GM23338 (cell line): ENCODE data around the gene AGXT. TPM values are rescaled to one million over a fixed set of nuclear protein-coding genes. Genes with fewer than 3 reads are reported as not detected.

Source experiments
- ATAC-seq: fragments of 200-7000 bp; cut with Tn5 transposase; 3 replicates; pipeline ENCODE4 v1.9.1; 2020
- DNase-seq: peaks from one replicate; pipeline ENCODE4 v3.0.0-alpha.2; 2015; ENCODE audit warnings: low spot score
- H2AFZ ChIP-seq: fragments of 200-600 bp; sonication (generic); 2 replicates; pipeline ENCODE4 v1.8.0; 2016; ENCODE audit warnings: antibody characterized with exemption, mild to moderate bottlenecking, moderate library complexity
- H3F3A ChIP-seq: fragments of 200-600 bp; sonication (generic); replicated peaks from 2 replicates; pipeline ENCODE4 v1.8.0; 2017; ENCODE audit warnings: antibody characterized with exemption, mixed run types, low read depth
- H3K27ac ChIP-seq: fragments of 200-600 bp; sonication (generic); 2 replicates; pipeline ENCODE4 v1.6.1; 2016; ENCODE audit warnings: low read depth
- H3K27me3 ChIP-seq: fragments of 200-600 bp; sonication (generic); 2 replicates; pipeline ENCODE4 v1.8.0; 2016; ENCODE audit warnings: mild to moderate bottlenecking, mixed run types, moderate library complexity; ENCODE audit not compliant: insufficient read depth
- H3K36me3 ChIP-seq: fragments of 200-600 bp; sonication (generic); 2 replicates; pipeline ENCODE4 v1.8.0; 2016; ENCODE audit warnings: mild to moderate bottlenecking; ENCODE audit not compliant: insufficient read depth
- H3K4me1 ChIP-seq: fragments of 200-600 bp; sonication (generic); 2 replicates; pipeline ENCODE4 v1.8.0; 2016; ENCODE audit warnings: mild to moderate bottlenecking, moderate library complexity; ENCODE audit not compliant: insufficient read depth
- H3K4me2 ChIP-seq: fragments of 200-600 bp; sonication (generic); 2 replicates; pipeline ENCODE4 v1.7.1; 2017; ENCODE audit warnings: mixed run types
- H3K4me3 ChIP-seq: fragments of 200-600 bp; sonication (generic); 2 replicates; pipeline ENCODE4 v1.6.1; 2016; ENCODE audit warnings: mixed run types
- H3K79me2 ChIP-seq: fragments of 200-600 bp; sonication (generic); replicated peaks from 2 replicates; pipeline ENCODE4 v1.8.0; 2017; ENCODE audit warnings: mild to moderate bottlenecking; ENCODE audit not compliant: insufficient read depth
- H3K9me2 ChIP-seq: fragments of 200-600 bp; sonication (generic); 2 replicates; pipeline ENCODE4 v1.8.0; 2017; ENCODE audit not compliant: insufficient read depth
- H4K20me1 ChIP-seq: fragments of 200-600 bp; sonication (generic); replicated peaks from 2 replicates; pipeline ENCODE4 v1.8.0; 2017; ENCODE audit warnings: mild to moderate bottlenecking; ENCODE audit not compliant: insufficient read depth
- H3K27ac Mint-ChIP-seq: 2 replicates; pipeline ENCODE4 v1.8.0; 2020; ENCODE audit warnings: inconsistent platforms, mild to moderate bottlenecking, moderate library complexity, mixed read lengths
- H3K27me3 Mint-ChIP-seq: 3 replicates; pipeline ENCODE4 v1.8.0; 2022; ENCODE audit warnings: low read depth, mild to moderate bottlenecking, moderate library complexity, mixed read lengths, inconsistent platforms; ENCODE audit not compliant: insufficient read depth, poor library complexity
- H3K36me3 Mint-ChIP-seq: 3 replicates; pipeline ENCODE4 v1.8.0; 2021; ENCODE audit warnings: low read depth, mild to moderate bottlenecking, inconsistent platforms, moderate library complexity, mixed read lengths
- H3K4me1 Mint-ChIP-seq: 3 replicates; pipeline ENCODE4 v1.8.0; 2020; ENCODE audit warnings: mild to moderate bottlenecking, inconsistent platforms, mixed read lengths
- H3K4me3 Mint-ChIP-seq: 3 replicates; pipeline ENCODE4 v1.8.0; 2021; ENCODE audit warnings: moderate library complexity, mild to moderate bottlenecking, inconsistent platforms, mixed read lengths
- H3K9me3 Mint-ChIP-seq: 3 replicates; pipeline ENCODE4 v1.8.0; 2020; ENCODE audit warnings: moderate library complexity, mild to moderate bottlenecking, inconsistent platforms, mixed read lengths
- CREB1 ChIP-seq: fragments of 250-450 bp; sonication (Bioruptor Pico); IDR thresholded peaks from 2 replicates; pipeline ENCODE4 v1.5.0; 2020; ENCODE audit warnings: low read depth, mild to moderate bottlenecking, moderate library complexity
- EZH2 ChIP-seq: fragments of 200-600 bp; sonication (generic); IDR thresholded peaks from one replicate; pipeline ENCODE4 v1.8.0; 2017; ENCODE audit warnings: antibody characterized with exemption, mild to moderate bottlenecking, low read depth; ENCODE audit not compliant: unreplicated experiment
- EZH2phosphoT487 ChIP-seq: fragments of 200-600 bp; sonication (generic); IDR thresholded peaks from one replicate; pipeline ENCODE4 v1.8.1; 2018; ENCODE audit warnings: antibody characterized with exemption; ENCODE audit not compliant: unreplicated experiment
- JUNB ChIP-seq: IDR thresholded peaks from one replicate; pipeline ENCODE4 v1.6.1; 2016; ENCODE audit warnings: antibody characterized with exemption; ENCODE audit not compliant: unreplicated experiment
- NANOG ChIP-seq: IDR thresholded peaks from 2 replicates; pipeline ENCODE4 v1.6.1; 2016; ENCODE audit warnings: antibody characterized with exemption, borderline replicate concordance
- POLR2AphosphoS5 ChIP-seq: IDR thresholded peaks from 2 replicates; pipeline ENCODE4 v1.6.1; 2016; ENCODE audit warnings: antibody characterized with exemption, low read depth
- STAT1 ChIP-seq: IDR thresholded peaks from one replicate; pipeline ENCODE4 v1.6.1; 2016; ENCODE audit warnings: antibody characterized with exemption; ENCODE audit not compliant: unreplicated experiment
- ZNF114 ChIP-seq: fragments of 250-450 bp; sonication (Bioruptor Pico); IDR thresholded peaks from 2 replicates; pipeline ENCODE4 v1.5.0; 2020; ENCODE audit warnings: mild to moderate bottlenecking, moderate library complexity
- ZNF331 ChIP-seq: fragments of 250-450 bp; sonication (Bioruptor Pico); IDR thresholded peaks from 2 replicates; pipeline ENCODE4 v1.5.0; 2020; ENCODE audit warnings: low read depth, mild to moderate bottlenecking, moderate library complexity
- polyA plus RNA-seq: library from polyadenylated mRNA; unstranded; fragments of >200 nt; fragmentation: Nextera tagmentation; extraction: Ambion mirVana; gene quantifications from 2 replicates; pipeline ENCODE4 v1.2.1, GENCODE V29; 2016
- total RNA-seq: library from RNA; depleted of rRNA; stranded (reverse); fragments of >200 nt; shearing (Covaris generic); gene quantifications from 2 replicates; pipeline ENCODE4 v1.2.3, GENCODE V29; 2014
- TF ChIP-seq, protein P1 (sequence below): fragments of 250-450 bp; sonication (Bioruptor Pico); IDR thresholded peaks from 2 replicates; pipeline ENCODE4 v1.5.0; 2020; ENCODE audit warnings: mild to moderate bottlenecking, moderate library complexity
- TF ChIP-seq, protein P2 (sequence below), 2 experiments: fragments of 200-600 bp in 1 of 2; sonication (generic) in 1 of 2; conservative IDR thresholded peaks; 2 replicates each; pipeline versions ENCODE4 v1.5.1 to v1.6.1; 2016 to 2017; ENCODE audit warnings: antibody characterized with exemption in 2 of 2, low read depth in 2 of 2, mild to moderate bottlenecking in 2 of 2, moderate library complexity in 1 of 2
- TF ChIP-seq, protein P3 (sequence below): IDR thresholded peaks from 2 replicates; pipeline ENCODE4 v1.6.1; 2016; ENCODE audit warnings: antibody characterized with exemption
- TF ChIP-seq, protein P4 (sequence below): IDR thresholded peaks from one replicate; pipeline ENCODE4 v1.6.1; 2018; ENCODE audit warnings: antibody characterized with exemption; ENCODE audit not compliant: unreplicated experiment

The AGXT gene
- total and polyA plus RNA-seq, 2 experiments from 2014 or later, result not detected

DNA sequence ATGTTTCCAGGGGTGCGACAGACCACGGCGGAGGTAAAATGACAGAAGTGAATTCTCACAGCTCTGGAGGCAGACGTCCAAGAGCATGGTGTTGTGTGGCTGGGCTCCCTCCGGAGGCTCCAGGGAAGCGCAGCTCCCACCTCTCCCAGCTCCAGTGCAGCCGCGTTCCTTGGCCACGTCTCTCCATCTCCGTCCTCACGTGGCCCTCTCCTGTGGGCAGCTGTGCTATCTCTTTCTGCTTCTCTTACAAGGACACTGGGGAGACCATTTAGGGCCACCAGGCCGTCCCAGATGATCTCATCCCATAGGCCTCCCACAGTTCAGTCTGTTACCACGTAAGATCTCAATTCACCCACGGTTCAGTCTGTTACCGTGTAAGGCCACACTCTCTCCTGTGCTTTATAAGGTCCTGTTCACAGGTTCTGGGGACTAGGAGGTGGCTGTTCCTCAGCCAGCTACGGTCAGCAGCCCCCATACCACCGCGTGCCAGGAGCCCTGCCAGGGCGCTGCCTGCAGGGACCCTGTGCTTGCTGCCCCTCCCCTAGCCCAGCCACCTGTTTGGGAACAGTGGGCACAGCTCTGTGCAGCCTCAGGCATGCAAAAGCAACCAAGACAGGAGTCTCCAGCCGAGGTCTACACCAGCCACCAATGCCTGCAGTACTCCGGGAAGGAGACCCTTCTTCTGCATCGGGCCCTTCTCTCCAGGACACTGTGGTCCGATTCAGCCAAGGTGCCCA is 30.3 kb downstream of the AGXT start:
- Histone ChIP-seq H3K79me2 (no peaks in the 10 kb centered on the region), H3K9me2 (no peaks in the 10 kb centered on the region), H3K4me3 (no peak overlapping the region), H3K27me3 (no peaks in the 10 kb centered on the region), H4K20me1 (no peaks in the 10 kb centered on the region), H3K36me3 (no peaks in the 10 kb centered on the region), H3K27ac (no peak overlapping the region), H3K4me1 (no peaks in the 10 kb centered on the region), H3F3A (no peaks in the 10 kb centered on the region), H3K4me2 (no peak overlapping the region), H2AFZ (no peak overlapping the region)
- TF ChIP-seq, protein P1, sequence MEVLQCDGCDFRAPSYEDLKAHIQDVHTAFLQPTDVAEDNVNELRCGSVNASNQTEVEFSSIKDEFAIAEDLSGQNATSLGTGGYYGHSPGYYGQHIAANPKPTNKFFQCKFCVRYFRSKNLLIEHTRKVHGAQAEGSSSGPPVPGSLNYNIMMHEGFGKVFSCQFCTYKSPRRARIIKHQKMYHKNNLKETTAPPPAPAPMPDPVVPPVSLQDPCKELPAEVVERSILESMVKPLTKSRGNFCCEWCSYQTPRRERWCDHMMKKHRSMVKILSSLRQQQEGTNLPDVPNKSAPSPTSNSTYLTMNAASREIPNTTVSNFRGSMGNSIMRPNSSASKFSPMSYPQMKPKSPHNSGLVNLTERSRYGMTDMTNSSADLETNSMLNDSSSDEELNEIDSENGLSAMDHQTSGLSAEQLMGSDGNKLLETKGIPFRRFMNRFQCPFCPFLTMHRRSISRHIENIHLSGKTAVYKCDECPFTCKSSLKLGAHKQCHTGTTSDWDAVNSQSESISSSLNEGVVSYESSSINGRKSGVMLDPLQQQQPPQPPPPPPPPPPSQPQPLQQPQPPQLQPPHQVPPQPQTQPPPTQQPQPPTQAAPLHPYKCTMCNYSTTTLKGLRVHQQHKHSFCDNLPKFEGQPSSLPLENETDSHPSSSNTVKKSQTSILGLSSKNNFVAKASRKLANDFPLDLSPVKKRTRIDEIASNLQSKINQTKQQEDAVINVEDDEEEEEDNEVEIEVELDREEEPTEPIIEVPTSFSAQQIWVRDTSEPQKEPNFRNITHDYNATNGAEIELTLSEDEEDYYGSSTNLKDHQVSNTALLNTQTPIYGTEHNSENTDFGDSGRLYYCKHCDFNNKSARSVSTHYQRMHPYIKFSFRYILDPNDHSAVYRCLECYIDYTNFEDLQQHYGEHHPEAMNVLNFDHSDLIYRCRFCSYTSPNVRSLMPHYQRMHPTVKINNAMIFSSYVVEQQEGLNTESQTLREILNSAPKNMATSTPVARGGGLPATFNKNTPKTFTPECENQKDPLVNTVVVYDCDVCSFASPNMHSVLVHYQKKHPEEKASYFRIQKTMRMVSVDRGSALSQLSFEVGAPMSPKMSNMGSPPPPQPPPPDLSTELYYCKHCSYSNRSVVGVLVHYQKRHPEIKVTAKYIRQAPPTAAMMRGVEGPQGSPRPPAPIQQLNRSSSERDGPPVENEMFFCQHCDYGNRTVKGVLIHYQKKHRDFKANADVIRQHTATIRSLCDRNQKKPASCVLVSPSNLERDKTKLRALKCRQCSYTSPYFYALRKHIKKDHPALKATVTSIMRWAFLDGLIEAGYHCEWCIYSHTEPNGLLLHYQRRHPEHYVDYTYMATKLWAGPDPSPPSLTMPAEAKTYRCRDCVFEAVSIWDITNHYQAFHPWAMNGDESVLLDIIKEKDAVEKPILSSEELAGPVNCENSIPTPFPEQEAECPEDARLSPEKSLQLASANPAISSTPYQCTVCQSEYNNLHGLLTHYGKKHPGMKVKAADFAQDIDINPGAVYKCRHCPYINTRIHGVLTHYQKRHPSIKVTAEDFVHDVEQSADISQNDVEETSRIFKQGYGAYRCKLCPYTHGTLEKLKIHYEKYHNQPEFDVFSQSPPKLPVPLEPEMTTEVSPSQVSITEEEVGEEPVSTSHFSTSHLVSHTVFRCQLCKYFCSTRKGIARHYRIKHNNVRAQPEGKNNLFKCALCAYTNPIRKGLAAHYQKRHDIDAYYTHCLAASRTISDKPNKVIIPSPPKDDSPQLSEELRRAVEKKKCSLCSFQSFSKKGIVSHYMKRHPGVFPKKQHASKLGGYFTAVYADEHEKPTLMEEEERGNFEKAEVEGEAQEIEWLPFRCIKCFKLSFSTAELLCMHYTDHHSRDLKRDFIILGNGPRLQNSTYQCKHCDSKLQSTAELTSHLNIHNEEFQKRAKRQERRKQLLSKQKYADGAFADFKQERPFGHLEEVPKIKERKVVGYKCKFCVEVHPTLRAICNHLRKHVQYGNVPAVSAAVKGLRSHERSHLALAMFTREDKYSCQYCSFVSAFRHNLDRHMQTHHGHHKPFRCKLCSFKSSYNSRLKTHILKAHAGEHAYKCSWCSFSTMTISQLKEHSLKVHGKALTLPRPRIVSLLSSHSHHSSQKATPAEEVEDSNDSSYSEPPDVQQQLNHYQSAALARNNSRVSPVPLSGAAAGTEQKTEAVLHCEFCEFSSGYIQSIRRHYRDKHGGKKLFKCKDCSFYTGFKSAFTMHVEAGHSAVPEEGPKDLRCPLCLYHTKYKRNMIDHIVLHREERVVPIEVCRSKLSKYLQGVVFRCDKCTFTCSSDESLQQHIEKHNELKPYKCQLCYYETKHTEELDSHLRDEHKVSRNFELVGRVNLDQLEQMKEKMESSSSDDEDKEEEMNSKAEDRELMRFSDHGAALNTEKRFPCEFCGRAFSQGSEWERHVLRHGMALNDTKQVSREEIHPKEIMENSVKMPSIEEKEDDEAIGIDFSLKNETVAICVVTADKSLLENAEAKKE (CRISPR knock-in tag), result no peak
- TF ChIP-seq EZH2phosphoT487 (no peak), JUNB (no peak), POLR2AphosphoS5 (no peak), ZNF114 (no peak), STAT1 (no peak), ZNF331 (no peak), CREB1 (CRISPR knock-in tag) (no peak), EZH2 (no peak), NANOG (no peak)
- TF ChIP-seq, protein P2, sequence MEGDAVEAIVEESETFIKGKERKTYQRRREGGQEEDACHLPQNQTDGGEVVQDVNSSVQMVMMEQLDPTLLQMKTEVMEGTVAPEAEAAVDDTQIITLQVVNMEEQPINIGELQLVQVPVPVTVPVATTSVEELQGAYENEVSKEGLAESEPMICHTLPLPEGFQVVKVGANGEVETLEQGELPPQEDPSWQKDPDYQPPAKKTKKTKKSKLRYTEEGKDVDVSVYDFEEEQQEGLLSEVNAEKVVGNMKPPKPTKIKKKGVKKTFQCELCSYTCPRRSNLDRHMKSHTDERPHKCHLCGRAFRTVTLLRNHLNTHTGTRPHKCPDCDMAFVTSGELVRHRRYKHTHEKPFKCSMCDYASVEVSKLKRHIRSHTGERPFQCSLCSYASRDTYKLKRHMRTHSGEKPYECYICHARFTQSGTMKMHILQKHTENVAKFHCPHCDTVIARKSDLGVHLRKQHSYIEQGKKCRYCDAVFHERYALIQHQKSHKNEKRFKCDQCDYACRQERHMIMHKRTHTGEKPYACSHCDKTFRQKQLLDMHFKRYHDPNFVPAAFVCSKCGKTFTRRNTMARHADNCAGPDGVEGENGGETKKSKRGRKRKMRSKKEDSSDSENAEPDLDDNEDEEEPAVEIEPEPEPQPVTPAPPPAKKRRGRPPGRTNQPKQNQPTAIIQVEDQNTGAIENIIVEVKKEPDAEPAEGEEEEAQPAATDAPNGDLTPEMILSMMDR (conservative IDR thresholded peaks at IDR 0.05; ENCODE audit: low read depth in 2 of 2), result no peak
- TF ChIP-seq, protein P3, sequence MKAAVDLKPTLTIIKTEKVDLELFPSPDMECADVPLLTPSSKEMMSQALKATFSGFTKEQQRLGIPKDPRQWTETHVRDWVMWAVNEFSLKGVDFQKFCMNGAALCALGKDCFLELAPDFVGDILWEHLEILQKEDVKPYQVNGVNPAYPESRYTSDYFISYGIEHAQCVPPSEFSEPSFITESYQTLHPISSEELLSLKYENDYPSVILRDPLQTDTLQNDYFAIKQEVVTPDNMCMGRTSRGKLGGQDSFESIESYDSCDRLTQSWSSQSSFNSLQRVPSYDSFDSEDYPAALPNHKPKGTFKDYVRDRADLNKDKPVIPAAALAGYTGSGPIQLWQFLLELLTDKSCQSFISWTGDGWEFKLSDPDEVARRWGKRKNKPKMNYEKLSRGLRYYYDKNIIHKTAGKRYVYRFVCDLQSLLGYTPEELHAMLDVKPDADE, result no peak
- TF ChIP-seq, protein P4, sequence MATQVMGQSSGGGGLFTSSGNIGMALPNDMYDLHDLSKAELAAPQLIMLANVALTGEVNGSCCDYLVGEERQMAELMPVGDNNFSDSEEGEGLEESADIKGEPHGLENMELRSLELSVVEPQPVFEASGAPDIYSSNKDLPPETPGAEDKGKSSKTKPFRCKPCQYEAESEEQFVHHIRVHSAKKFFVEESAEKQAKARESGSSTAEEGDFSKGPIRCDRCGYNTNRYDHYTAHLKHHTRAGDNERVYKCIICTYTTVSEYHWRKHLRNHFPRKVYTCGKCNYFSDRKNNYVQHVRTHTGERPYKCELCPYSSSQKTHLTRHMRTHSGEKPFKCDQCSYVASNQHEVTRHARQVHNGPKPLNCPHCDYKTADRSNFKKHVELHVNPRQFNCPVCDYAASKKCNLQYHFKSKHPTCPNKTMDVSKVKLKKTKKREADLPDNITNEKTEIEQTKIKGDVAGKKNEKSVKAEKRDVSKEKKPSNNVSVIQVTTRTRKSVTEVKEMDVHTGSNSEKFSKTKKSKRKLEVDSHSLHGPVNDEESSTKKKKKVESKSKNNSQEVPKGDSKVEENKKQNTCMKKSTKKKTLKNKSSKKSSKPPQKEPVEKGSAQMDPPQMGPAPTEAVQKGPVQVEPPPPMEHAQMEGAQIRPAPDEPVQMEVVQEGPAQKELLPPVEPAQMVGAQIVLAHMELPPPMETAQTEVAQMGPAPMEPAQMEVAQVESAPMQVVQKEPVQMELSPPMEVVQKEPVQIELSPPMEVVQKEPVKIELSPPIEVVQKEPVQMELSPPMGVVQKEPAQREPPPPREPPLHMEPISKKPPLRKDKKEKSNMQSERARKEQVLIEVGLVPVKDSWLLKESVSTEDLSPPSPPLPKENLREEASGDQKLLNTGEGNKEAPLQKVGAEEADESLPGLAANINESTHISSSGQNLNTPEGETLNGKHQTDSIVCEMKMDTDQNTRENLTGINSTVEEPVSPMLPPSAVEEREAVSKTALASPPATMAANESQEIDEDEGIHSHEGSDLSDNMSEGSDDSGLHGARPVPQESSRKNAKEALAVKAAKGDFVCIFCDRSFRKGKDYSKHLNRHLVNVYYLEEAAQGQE, result no peak
- Mint-ChIP-seq H3K27ac (no peak overlapping the region), H3K4me1 (no peaks in the 10 kb centered on the region; the same call in 2 of the 3 replicates), H3K36me3 (no peaks in the 10 kb centered on the region), H3K27me3 (peaks cover 14% of the 10 kb centered on the region), H3K9me3 (peaks cover 13% of the 10 kb centered on the region; the same call in 1 of the 3 replicates), H3K4me3 (no peak overlapping the region)
- no peak for DNase-seq
- no peak for ATAC-seq
